ELR (cell line): ENCODE measurements around the gene EBNA1BP2.
A peak's percentile ranks its signal among the peaks of the same experiment; 100 is the strongest.
"Not testable (repeated sequence)": the region's sequence is repeated elsewhere in the genome, so short reads cannot be mapped to it uniquely, and the experiment has no call there.

Experiments used
- DNase-seq: peaks from one replicate; pipeline ENCODE4 v3.0.0-alpha.2; 2015; ENCODE audit warnings: low read depth

EBNA1BP2 gene

GRCh38 chr1:43171876-43172526 lies at the start of gene EBNA1BP2, which contains the start of gene CFAP57:
Gene EBNA1BP2, minus strand, starts transcription at chr1:43172290. Its CDS starts 172 bp downstream, at chr1:43172118.
Gene CFAP57, plus strand, starts transcription at chr1:43172330. Its CDS starts 424 bp downstream, at chr1:43172754.
- peak; percentile 96 for DNase-seq

- DNase-seq = no peak
Measured at GRCh38 chr1:43221797-43222196, 49.7 kb upstream of the EBNA1BP2 start.

- no peak for DNase-seq
Measured at GRCh38 chr1:43220905-43221778, 49.1 kb upstream of the EBNA1BP2 start.

GRCh38 chr1:43217747-43218146 lies 45.7 kb upstream of the EBNA1BP2 start:
- no peak for DNase-seq

- DNase-seq = peak; percentile 20
Measured at GRCh38 chr1:43214501-43215444, 42.7 kb upstream of the EBNA1BP2 start.

GRCh38 chr1:43208277-43208676 lies 36.2 kb upstream of the EBNA1BP2 start:
- DNase-seq = not testable (repeated sequence)

- peak; percentile 97 for DNase-seq
Measured at GRCh38 chr1:43207229-43207853, 35.3 kb upstream of the EBNA1BP2 start.

- DNase-seq = peak; percentile 100
Measured at GRCh38 chr1:43206600-43207228, 34.6 kb upstream of the EBNA1BP2 start.

GRCh38 chr1:43205671-43206070 lies 33.6 kb upstream of the EBNA1BP2 start:
- DNase-seq = peak; percentile 72

- DNase-seq = no peak
Measured at GRCh38 chr1:43204394-43204793, 32.3 kb upstream of the EBNA1BP2 start.

GRCh38 chr1:43203859-43204258 lies 31.8 kb upstream of the EBNA1BP2 start:
- DNase-seq = no peak

- DNase-seq = no peak
Measured at GRCh38 chr1:43199093-43199726, 27.1 kb upstream of the EBNA1BP2 start.

- no peak for DNase-seq
Measured at GRCh38 chr1:43197343-43198127, 25.4 kb upstream of the EBNA1BP2 start.

GRCh38 chr1:43194509-43194908 lies 22.4 kb upstream of the EBNA1BP2 start:
- no peak for DNase-seq

GRCh38 chr1:43188106-43188505 lies 16.0 kb upstream of the EBNA1BP2 start:
- no peak for DNase-seq

GRCh38 chr1:43184995-43185394 lies 12.9 kb upstream of the EBNA1BP2 start:
- no peak for DNase-seq

GRCh38 chr1:43184388-43184787 lies 12.3 kb upstream of the EBNA1BP2 start:
- DNase-seq = no peak

GRCh38 chr1:43177691-43178090 lies 5.6 kb upstream of the EBNA1BP2 start:
- DNase-seq = no peak

- no peak for DNase-seq
Measured at GRCh38 chr1:43174873-43175272, 2.8 kb upstream of the EBNA1BP2 start.

GRCh38 chr1:43172527-43172972 lies 460 bp upstream of the EBNA1BP2 start:
- DNase-seq = peak; percentile 93
